WTC11 (cell line): ENCODE data around the gene RSPO1. TPM values are rescaled to one million over a fixed set of nuclear protein-coding genes. Genes with fewer than 3 reads are reported as not detected.

Experiments
- ATAC-seq: fragments of 200-7000 bp; cut with Tn5 transposase; 2 replicates; pipeline ENCODE4 v1.10.0; 2021; ENCODE audit warnings: mild to moderate bottlenecking, moderate library complexity
- CTCF ChIA-PET: fragments of 300-600 bp; sonication (Branson Sonifier 250); formaldehyde crosslinking; loops from one replicate; lab custom pipeline; 2021; ENCODE audit warnings: antibody characterized with exemption; lab: Charles Lee
- POLR2A ChIA-PET: fragments of 350-600 bp; sonication (Branson Sonifier 250); formaldehyde crosslinking; loops from one replicate; lab custom pipeline; 2021; ENCODE audit warnings: antibody characterized with exemption; lab: Charles Lee
- DNase-seq: peaks from one replicate; pipeline ENCODE4 v3.0.0; 2021; ENCODE audit warnings: low spot score
- H3K27ac Mint-ChIP-seq: 2 replicates; pipeline ENCODE4 v1.8.0; 2021; ENCODE audit warnings: mixed read lengths
- H3K27me3 Mint-ChIP-seq: 2 replicates; pipeline ENCODE4 v1.8.0; 2021; ENCODE audit warnings: low read depth, mild to moderate bottlenecking, moderate library complexity, mixed read lengths
- H3K36me3 Mint-ChIP-seq: 2 replicates; pipeline ENCODE4 v1.8.0; 2021; ENCODE audit warnings: mixed read lengths
- H3K4me1 Mint-ChIP-seq: 2 replicates; pipeline ENCODE4 v1.8.0; 2022; ENCODE audit warnings: mixed read lengths
- H3K4me3 Mint-ChIP-seq: 2 replicates; pipeline ENCODE4 v1.8.0; 2021; ENCODE audit warnings: mild to moderate bottlenecking, moderate library complexity, mixed read lengths
- H3K9me3 Mint-ChIP-seq: 2 replicates; pipeline ENCODE4 v1.8.0; 2021; ENCODE audit warnings: mixed read lengths
- ATF6 ChIP-seq: sonication (generic); formaldehyde crosslinking; IDR thresholded peaks from 2 replicates; pipeline ENCODE4 v1.8.1; 2023; ENCODE audit warnings: mild to moderate bottlenecking, missing genetic modification reagents
- CREB1 ChIP-seq: sonication (generic); formaldehyde crosslinking; IDR thresholded peaks from 2 replicates; pipeline ENCODE4 v1.8.0; 2023; ENCODE audit warnings: mild to moderate bottlenecking, missing genetic modification reagents
- CTCF ChIP-seq: fragments of 200-600 bp; IDR thresholded peaks from 2 replicates; pipeline ENCODE4 v1.8.0; 2022; ENCODE audit warnings: antibody characterized with exemption
- ESRRA ChIP-seq: sonication (generic); formaldehyde crosslinking; IDR thresholded peaks from 2 replicates; pipeline ENCODE4 v1.8.1; 2022; ENCODE audit warnings: mild to moderate bottlenecking, missing genetic modification reagents, borderline replicate concordance
- FOXK1 ChIP-seq: sonication (generic); formaldehyde crosslinking; IDR thresholded peaks from 2 replicates; pipeline ENCODE4 v1.8.0; 2022; ENCODE audit warnings: mild to moderate bottlenecking, moderate library complexity, missing genetic modification reagents
- IRF2 ChIP-seq: sonication (generic); formaldehyde crosslinking; IDR thresholded peaks from 2 replicates; pipeline ENCODE4 v1.8.0; 2022; ENCODE audit warnings: low read depth, missing genetic modification reagents, borderline replicate concordance
- KAT7 ChIP-seq: sonication (generic); formaldehyde crosslinking; IDR thresholded peaks from 2 replicates; pipeline ENCODE4 v1.8.1; 2023; ENCODE audit warnings: missing genetic modification reagents, mild to moderate bottlenecking, borderline replicate concordance
- NFYB ChIP-seq: sonication (generic); formaldehyde crosslinking; conservative IDR thresholded peaks from 2 replicates; pipeline ENCODE4 v1.8.0; 2022; ENCODE audit warnings: low read depth, missing genetic modification reagents
- NR1H2 ChIP-seq: sonication (generic); formaldehyde crosslinking; IDR thresholded peaks from 2 replicates; pipeline ENCODE4 v1.9.0; 2021; ENCODE audit warnings: mild to moderate bottlenecking, moderate library complexity, missing genetic modification reagents
- OVOL2 ChIP-seq: fragments of 250-450 bp; sonication (Bioruptor Pico); IDR thresholded peaks from 2 replicates; pipeline ENCODE4 v1.9.0; 2021; ENCODE audit warnings: mild to moderate bottlenecking, borderline replicate concordance
- SMAD4 ChIP-seq: sonication (generic); formaldehyde crosslinking; IDR thresholded peaks from 2 replicates; pipeline ENCODE4 v1.8.0; 2022; ENCODE audit warnings: mild to moderate bottlenecking, missing genetic modification reagents
- SOX15 ChIP-seq: fragments of 250-450 bp; sonication (Bioruptor Pico); IDR thresholded peaks from 2 replicates; pipeline ENCODE4 v1.9.0; 2021; ENCODE audit warnings: mild to moderate bottlenecking
- SP1 ChIP-seq: sonication (generic); formaldehyde crosslinking; conservative IDR thresholded peaks from 2 replicates; pipeline ENCODE4 v1.8.1; 2022; ENCODE audit warnings: missing genetic modification reagents
- TEAD1 ChIP-seq: sonication (generic); formaldehyde crosslinking; IDR thresholded peaks from 2 replicates; pipeline ENCODE4 v1.8.0; 2022; ENCODE audit warnings: mild to moderate bottlenecking, missing genetic modification reagents
- ZNF121 ChIP-seq: sonication (generic); formaldehyde crosslinking; IDR thresholded peaks from 2 replicates; pipeline ENCODE4 v1.8.0; 2023; ENCODE audit warnings: missing genetic modification reagents
- ZNF317 ChIP-seq: sonication (generic); formaldehyde crosslinking; IDR thresholded peaks from 2 replicates; pipeline ENCODE4 v1.8.1; 2023; ENCODE audit warnings: low read depth, mild to moderate bottlenecking, moderate library complexity, missing genetic modification reagents, borderline replicate concordance
- ZNF396 ChIP-seq: fragments of 250-450 bp; sonication (Bioruptor Pico); IDR thresholded peaks from 2 replicates; pipeline ENCODE4 v1.8.0; 2021; ENCODE audit warnings: mild to moderate bottlenecking, moderate library complexity, borderline replicate concordance
- total RNA-seq: library from RNA; stranded (reverse); gene quantifications from 3 replicates; pipeline ENCODE4 v1.2.3, GENCODE V29; 2021
- TF ChIP-seq, protein P1 (sequence below): sonication (generic); formaldehyde crosslinking; IDR thresholded peaks from 2 replicates; pipeline ENCODE4 v1.8.0; 2022; ENCODE audit warnings: mild to moderate bottlenecking, missing genetic modification reagents
- TF ChIP-seq, protein P2 (sequence below): fragments of 250-450 bp; sonication (Bioruptor Pico); IDR thresholded peaks from 2 replicates; pipeline ENCODE4 v2.1.2; 2022; ENCODE audit warnings: mild to moderate bottlenecking, moderate library complexity
- TF ChIP-seq, protein P3 (sequence below): sonication (generic); formaldehyde crosslinking; IDR thresholded peaks from 2 replicates; pipeline ENCODE4 v1.8.1; 2022; ENCODE audit warnings: mild to moderate bottlenecking, moderate library complexity, missing genetic modification reagents
- TF ChIP-seq, protein P4 (sequence below): sonication (generic); formaldehyde crosslinking; IDR thresholded peaks from 2 replicates; pipeline ENCODE4 v1.8.0; 2022; ENCODE audit warnings: mild to moderate bottlenecking, missing genetic modification reagents
- TF ChIP-seq, protein P5 (sequence below): sonication (generic); formaldehyde crosslinking; IDR thresholded peaks from 2 replicates; pipeline ENCODE4 v1.8.1; 2022; ENCODE audit warnings: mild to moderate bottlenecking, missing genetic modification reagents, moderate library complexity, borderline replicate concordance
- TF ChIP-seq, protein P6 (sequence below): sonication (generic); formaldehyde crosslinking; IDR thresholded peaks from 2 replicates; pipeline ENCODE4 v1.8.1; 2023; ENCODE audit warnings: mild to moderate bottlenecking, missing genetic modification reagents

Gene RSPO1
- total RNA-seq, 1 experiment from 2014 or later: 0.13 TPM

GRCh38 chr1:37596182-37596667 lies 38.5 kb downstream of the RSPO1 start (continued):
- TF ChIP-seq, protein P1, sequence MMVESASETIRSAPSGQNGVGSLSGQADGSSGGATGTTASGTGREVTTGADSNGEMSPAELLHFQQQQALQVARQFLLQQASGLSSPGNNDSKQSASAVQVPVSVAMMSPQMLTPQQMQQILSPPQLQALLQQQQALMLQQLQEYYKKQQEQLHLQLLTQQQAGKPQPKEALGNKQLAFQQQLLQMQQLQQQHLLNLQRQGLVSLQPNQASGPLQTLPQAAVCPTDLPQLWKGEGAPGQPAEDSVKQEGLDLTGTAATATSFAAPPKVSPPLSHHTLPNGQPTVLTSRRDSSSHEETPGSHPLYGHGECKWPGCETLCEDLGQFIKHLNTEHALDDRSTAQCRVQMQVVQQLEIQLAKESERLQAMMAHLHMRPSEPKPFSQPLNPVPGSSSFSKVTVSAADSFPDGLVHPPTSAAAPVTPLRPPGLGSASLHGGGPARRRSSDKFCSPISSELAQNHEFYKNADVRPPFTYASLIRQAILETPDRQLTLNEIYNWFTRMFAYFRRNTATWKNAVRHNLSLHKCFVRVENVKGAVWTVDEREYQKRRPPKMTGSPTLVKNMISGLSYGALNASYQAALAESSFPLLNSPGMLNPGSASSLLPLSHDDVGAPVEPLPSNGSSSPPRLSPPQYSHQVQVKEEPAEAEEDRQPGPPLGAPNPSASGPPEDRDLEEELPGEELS: no peak
- no peak for TF ChIP-seq CTCF
- no peak for TF ChIP-seq ZNF121 (CRISPR knock-in tag)
- TF ChIP-seq TEAD1 (CRISPR knock-in tag): no peak

DNA sequence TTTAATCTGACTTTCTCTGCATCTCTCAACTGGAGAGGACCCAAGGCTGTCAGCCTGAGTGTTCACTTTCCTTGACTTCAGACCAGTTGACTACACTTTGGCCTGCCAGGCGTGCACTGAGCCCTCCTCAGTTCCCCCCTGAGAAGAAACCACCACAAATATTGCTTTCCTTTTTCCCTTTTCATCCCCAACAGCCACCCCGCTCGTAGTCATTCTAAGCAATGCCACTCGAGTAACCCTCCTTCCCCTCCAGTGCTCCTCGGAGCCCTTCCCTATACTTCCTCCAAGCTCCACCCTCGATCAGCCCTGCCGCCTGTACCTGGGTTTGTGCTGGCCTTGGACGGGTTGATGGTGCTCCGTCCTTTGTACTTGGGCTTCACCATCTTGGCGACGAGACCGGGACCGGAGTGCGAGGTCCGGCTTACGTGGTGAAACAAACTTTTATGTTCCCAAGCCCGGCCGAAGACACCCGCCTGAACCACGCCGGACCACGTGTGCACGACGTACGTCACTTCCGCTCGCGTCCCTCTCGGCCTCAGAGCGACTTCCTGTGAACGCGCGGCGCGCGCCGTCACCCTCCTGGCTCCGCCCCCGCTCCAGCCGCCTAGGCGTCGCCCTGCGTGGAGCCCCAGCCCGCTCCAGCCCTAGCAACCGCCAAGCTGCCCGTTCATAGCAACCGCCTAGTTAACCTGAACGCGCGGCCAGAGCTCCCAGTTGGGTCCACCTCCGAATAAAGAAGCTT lies 39.1 kb downstream of the RSPO1 start, which contains the start of gene GNL2:
GNL2 (minus strand) TSS at position 498 of the 742 bp plus-strand sequence; CDS start at position 383, 115 bp downstream.
- ATAC-seq (peak; percentile 99), DNase-seq (peak; percentile 98)
- H3K4me3 Mint-ChIP-seq: peak within 1 kb of the TSS; percentile 99
- ChIA-PET POLR2A (interaction anchor here (1.4 kb wide), 1 partner anchor 95 kb away, joined by 3 read pairs; a partner anchor contains a TSS), CTCF (interaction anchor here (0.6 to 2.2 kb wide), 11 partner anchors 8 to 264 kb away, joined by 3 to 18 read pairs (median 5); partner anchors contain the start of genes CDCA8 and MEAF6)
- H3K27me3 Mint-ChIP-seq: peaks cover 10% of the 10 kb centered on the region
- peaks cover 31% of the 10 kb centered on the region for H3K36me3 Mint-ChIP-seq
- peaks cover 15% of the 10 kb centered on the region for H3K4me1 Mint-ChIP-seq
- no peaks in the 10 kb centered on the region for H3K9me3 Mint-ChIP-seq
- peak within 1 kb of the TSS; percentile 99 for H3K27ac Mint-ChIP-seq
- TF ChIP-seq ESRRA (no peak), FOXK1 (CRISPR knock-in tag) (peak; percentile 88), IRF2 (CRISPR knock-in tag) (no peak), OVOL2 (CRISPR knock-in tag) (no peak), ZNF396 (CRISPR knock-in tag) (no peak), ZNF317 (CRISPR knock-in tag) (no peak), SMAD4 (CRISPR knock-in tag) (no peak), ATF6 (CRISPR knock-in tag) (no peak), NFYB (CRISPR knock-in tag) (no peak), SOX15 (CRISPR knock-in tag) (no peak), CREB1 (CRISPR knock-in tag) (peak; percentile 71; the same call in 1 of the 2 replicates), KAT7 (CRISPR knock-in tag) (no peak), NR1H2 (CRISPR knock-in tag) (no peak), SP1 (peak; percentile 79)
- TF ChIP-seq, protein P2, sequence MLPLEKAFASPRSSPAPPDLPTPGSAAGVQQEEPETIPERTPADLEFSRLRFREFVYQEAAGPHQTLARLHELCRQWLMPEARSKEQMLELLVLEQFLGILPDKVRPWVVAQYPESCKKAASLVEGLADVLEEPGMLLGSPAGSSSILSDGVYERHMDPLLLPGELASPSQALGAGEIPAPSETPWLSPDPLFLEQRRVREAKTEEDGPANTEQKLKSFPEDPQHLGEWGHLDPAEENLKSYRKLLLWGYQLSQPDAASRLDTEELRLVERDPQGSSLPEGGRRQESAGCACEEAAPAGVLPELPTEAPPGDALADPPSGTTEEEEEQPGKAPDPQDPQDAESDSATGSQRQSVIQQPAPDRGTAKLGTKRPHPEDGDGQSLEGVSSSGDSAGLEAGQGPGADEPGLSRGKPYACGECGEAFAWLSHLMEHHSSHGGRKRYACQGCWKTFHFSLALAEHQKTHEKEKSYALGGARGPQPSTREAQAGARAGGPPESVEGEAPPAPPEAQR: no peak
- TF ChIP-seq, protein P3, sequence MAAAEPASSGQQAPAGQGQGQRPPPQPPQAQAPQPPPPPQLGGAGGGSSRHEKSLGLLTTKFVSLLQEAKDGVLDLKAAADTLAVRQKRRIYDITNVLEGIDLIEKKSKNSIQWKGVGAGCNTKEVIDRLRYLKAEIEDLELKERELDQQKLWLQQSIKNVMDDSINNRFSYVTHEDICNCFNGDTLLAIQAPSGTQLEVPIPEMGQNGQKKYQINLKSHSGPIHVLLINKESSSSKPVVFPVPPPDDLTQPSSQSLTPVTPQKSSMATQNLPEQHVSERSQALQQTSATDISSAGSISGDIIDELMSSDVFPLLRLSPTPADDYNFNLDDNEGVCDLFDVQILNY (CRISPR knock-in tag): no peak
- TF ChIP-seq, protein P4, sequence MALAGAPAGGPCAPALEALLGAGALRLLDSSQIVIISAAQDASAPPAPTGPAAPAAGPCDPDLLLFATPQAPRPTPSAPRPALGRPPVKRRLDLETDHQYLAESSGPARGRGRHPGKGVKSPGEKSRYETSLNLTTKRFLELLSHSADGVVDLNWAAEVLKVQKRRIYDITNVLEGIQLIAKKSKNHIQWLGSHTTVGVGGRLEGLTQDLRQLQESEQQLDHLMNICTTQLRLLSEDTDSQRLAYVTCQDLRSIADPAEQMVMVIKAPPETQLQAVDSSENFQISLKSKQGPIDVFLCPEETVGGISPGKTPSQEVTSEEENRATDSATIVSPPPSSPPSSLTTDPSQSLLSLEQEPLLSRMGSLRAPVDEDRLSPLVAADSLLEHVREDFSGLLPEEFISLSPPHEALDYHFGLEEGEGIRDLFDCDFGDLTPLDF (CRISPR knock-in tag): no peak
- TF ChIP-seq, protein P5, sequence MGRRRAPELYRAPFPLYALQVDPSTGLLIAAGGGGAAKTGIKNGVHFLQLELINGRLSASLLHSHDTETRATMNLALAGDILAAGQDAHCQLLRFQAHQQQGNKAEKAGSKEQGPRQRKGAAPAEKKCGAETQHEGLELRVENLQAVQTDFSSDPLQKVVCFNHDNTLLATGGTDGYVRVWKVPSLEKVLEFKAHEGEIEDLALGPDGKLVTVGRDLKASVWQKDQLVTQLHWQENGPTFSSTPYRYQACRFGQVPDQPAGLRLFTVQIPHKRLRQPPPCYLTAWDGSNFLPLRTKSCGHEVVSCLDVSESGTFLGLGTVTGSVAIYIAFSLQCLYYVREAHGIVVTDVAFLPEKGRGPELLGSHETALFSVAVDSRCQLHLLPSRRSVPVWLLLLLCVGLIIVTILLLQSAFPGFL (CRISPR knock-in tag): no peak
- TF ChIP-seq, protein P6, sequence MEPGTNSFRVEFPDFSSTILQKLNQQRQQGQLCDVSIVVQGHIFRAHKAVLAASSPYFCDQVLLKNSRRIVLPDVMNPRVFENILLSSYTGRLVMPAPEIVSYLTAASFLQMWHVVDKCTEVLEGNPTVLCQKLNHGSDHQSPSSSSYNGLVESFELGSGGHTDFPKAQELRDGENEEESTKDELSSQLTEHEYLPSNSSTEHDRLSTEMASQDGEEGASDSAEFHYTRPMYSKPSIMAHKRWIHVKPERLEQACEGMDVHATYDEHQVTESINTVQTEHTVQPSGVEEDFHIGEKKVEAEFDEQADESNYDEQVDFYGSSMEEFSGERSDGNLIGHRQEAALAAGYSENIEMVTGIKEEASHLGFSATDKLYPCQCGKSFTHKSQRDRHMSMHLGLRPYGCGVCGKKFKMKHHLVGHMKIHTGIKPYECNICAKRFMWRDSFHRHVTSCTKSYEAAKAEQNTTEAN (CRISPR knock-in tag): no peak
